GM12872 (cell line): ENCODE results near the gene SGK1.

Source experiments
- TF ChIP-seq, protein P1 (sequence below): IDR thresholded peaks from 3 replicates; pipeline ENCODE4 v1.5.1; 2011; ENCODE audit warnings: low read depth, mild to moderate bottlenecking, low read length, moderate library complexity; ENCODE audit not compliant: insufficient read depth

SGK1 gene

GRCh38 chr6:134340179-134340975 lies 22.5 kb upstream of the SGK1 start:
- TF ChIP-seq, protein P1, sequence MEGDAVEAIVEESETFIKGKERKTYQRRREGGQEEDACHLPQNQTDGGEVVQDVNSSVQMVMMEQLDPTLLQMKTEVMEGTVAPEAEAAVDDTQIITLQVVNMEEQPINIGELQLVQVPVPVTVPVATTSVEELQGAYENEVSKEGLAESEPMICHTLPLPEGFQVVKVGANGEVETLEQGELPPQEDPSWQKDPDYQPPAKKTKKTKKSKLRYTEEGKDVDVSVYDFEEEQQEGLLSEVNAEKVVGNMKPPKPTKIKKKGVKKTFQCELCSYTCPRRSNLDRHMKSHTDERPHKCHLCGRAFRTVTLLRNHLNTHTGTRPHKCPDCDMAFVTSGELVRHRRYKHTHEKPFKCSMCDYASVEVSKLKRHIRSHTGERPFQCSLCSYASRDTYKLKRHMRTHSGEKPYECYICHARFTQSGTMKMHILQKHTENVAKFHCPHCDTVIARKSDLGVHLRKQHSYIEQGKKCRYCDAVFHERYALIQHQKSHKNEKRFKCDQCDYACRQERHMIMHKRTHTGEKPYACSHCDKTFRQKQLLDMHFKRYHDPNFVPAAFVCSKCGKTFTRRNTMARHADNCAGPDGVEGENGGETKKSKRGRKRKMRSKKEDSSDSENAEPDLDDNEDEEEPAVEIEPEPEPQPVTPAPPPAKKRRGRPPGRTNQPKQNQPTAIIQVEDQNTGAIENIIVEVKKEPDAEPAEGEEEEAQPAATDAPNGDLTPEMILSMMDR, result no peak

DNA sequence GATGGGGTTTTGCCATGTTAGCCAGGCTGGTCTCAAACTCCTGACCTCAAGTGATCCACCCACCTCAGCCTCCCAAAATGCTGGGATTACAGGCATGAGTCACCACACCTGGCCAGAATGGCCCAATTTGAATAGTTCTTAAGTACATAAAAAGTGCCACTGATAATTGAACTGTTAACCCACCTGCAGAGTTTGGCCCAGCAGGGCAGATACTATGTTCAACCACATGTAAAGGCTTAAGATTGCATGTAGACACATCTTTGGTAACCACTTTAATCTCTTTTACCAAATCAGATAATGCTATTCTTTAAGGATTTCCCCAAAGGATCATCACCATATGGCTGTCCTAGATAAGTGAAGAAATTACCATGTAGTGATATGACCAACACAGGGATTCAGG lies 21.3 kb upstream of the SGK1 start:
- TF ChIP-seq, protein P1, result no peak

- TF ChIP-seq, protein P1, result no peak
These were observed 13.3 kb upstream of the SGK1 start for GRCh38 chr6:134331256-134331655.

DNA sequence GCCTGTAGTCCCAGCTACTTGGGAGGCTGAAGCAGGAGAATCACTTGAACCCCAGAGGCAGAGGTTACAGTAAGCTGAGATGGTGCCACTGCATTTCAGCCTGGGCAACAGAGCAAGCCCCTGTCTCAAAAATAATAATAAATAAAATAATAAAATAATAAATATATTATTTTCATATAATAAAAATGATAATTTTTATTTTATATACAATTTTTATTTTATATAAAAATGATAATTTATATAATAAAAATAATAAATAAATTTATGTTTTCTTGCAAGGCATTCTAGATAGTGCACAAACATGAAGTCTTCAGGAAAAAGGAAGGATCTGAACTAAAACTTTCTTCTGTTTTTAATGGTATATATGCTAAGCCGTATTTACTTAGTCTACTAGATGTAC lies 12.6 kb upstream of the SGK1 start:
- TF ChIP-seq, protein P1, result no peak

- TF ChIP-seq, protein P1, result no peak
These were observed 10.9 kb upstream of the SGK1 start for GRCh38 chr6:134328792-134329191.

DNA sequence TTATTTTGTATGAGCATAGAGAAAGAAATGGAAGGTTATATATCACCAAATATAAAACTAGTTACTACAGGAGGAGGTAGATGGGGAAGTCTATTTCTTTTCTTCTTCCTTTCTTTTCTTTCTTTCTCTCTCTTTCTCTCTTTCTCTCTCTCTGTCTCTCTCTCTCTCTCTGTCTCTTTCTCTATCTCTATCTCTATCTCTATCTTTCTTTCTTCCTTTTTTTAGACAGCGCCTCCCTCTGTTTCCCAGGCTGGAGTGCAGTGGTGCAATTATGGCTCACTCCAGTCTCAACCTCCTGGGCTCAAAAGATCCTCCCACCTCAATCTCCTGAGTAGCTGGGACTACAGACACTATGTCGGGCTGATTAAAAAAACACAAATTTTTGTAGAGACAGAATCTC lies 10.2 kb upstream of the SGK1 start:
- TF ChIP-seq, protein P1, result no peak

GRCh38 chr6:134324766-134325165 lies 6.9 kb upstream of the SGK1 start:
- TF ChIP-seq, protein P1, result no peak
